ENCODE measurements around the gene ADAM12.
A peak's percentile ranks its signal among the peaks of the same experiment; 100 is the strongest.

DNA sequence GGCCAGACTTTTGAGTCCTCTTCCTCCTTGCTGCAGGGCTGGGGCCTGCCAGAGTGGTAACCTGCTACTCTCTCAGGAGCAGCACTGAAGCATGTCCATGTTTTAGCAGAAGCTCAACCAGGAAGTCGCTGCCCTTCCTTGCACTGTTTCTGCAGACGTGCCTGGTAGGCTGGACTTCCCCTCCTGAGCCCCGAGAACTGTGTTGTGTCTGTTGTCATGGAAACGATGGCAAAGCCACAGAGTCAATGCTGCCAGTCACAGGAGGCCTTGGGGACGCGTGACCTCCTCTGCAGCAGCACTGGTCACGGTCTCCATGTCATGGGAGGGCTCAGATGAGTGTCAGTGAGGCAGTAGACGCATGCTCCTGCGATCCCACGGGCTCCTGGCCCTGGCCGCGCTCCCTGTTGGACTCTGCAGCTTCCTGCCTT is 346.5 kb downstream of the ADAM12 start:
- no peak for TF ChIP-seq TAF1 (IDR thresholded peaks at IDR 0.05; ENCODE audit: low read depth, low read length)
- 0 out of 2 replicates have a peak, but pooled peaks have one; percentile 42 for TF ChIP-seq POLR2A (IDR thresholded peaks at IDR 0.05; ENCODE audit: low read depth, low read length)
- TF ChIP-seq POLR2AphosphoS5 (IDR thresholded peaks at IDR 0.05; ENCODE audit: low read depth, low read length), result no peak
- peak; percentile 61 for TF ChIP-seq PAX5 (IDR thresholded peaks at IDR 0.05; ENCODE audit: insufficient read depth, low read length, severe bottlenecking)

Data from GM12891 (cell line).